SK-N-SH treated with all-trans-retinoic acid at 6 μM for 48 hours (cell line): ENCODE measurements around the gene NPBWR2.

ENCODE experiments used
- ZFP30 ChIP-seq: fragments of 450-650 bp; formaldehyde crosslinking; IDR thresholded peaks from 2 replicates; pipeline ENCODE4 v1.5.0; 2022; ENCODE audit warnings: mild to moderate bottlenecking, moderate library complexity
- ZNF565 ChIP-seq: fragments of 450-650 bp; formaldehyde crosslinking; conservative IDR thresholded peaks from 2 replicates; pipeline ENCODE4 v1.5.0; 2020; ENCODE audit warnings: low read depth, mild to moderate bottlenecking, moderate library complexity
- TF ChIP-seq, protein P1 (sequence below): fragments of 250-450 bp; sonication (Bioruptor Pico); IDR thresholded peaks from 2 replicates; pipeline ENCODE4 v1.8.0; 2020; ENCODE audit warnings: mild to moderate bottlenecking, moderate library complexity, borderline replicate concordance

DNA sequence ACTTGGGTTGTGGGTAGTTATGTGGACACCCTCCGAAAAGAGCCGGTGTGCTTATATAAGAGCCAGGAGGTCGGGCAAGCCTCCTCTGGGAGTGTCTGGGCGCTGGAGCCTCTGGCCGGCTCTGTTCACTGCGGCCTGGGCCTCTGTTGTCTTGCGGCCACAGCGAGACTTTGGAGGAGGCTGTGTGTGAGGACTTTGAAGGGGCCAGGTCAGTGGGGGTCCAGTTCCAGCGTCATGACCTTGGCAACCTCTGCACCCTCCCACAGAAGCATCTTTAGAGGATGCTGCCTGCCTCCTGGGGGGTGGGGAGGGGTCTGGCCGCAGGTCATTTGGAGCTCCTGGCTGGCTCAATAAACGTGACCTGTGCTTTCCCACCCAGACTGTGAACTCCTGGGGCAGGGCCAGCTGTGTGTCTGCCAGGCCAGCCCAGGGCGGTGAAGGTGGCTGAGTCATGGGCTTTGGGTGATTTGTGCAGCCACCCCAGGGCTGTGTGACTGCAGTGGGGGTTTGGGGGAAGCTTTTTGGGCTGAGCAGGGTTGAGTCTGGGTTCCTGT, 43.1 kb downstream of the NPBWR2 start:
- TF ChIP-seq ZFP30 (CRISPR knock-in tag) (no peak), ZNF565 (no peak)
- TF ChIP-seq, protein P1, sequence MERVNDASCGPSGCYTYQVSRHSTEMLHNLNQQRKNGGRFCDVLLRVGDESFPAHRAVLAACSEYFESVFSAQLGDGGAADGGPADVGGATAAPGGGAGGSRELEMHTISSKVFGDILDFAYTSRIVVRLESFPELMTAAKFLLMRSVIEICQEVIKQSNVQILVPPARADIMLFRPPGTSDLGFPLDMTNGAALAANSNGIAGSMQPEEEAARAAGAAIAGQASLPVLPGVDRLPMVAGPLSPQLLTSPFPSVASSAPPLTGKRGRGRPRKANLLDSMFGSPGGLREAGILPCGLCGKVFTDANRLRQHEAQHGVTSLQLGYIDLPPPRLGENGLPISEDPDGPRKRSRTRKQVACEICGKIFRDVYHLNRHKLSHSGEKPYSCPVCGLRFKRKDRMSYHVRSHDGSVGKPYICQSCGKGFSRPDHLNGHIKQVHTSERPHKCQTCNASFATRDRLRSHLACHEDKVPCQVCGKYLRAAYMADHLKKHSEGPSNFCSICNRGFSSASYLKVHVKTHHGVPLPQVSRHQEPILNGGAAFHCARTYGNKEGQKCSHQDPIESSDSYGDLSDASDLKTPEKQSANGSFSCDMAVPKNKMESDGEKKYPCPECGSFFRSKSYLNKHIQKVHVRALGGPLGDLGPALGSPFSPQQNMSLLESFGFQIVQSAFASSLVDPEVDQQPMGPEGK (CRISPR knock-in tag), result no peak
